Measurements from ENCODE around the gene ABCA4.

DNA sequence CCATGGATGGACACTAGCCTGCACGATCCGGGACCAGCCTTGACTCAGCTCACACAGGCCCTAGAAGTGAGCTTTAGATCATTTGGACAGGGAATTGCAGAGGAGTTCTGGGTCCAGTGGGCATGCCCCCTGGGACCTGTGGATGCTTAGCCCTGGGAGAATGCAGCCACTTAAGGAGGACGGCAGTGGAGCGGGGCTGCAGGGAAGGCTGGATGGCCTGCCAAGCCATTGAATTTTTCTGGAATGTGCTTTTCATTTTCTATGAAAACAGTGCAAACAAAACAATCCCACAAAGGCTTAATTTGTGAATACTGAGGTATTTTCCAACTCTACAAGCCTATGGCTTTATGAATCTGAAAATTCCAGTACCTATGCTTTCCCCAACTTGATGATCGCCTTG, 131.3 kb downstream of the ABCA4 start:
- TF ChIP-seq, protein P1, sequence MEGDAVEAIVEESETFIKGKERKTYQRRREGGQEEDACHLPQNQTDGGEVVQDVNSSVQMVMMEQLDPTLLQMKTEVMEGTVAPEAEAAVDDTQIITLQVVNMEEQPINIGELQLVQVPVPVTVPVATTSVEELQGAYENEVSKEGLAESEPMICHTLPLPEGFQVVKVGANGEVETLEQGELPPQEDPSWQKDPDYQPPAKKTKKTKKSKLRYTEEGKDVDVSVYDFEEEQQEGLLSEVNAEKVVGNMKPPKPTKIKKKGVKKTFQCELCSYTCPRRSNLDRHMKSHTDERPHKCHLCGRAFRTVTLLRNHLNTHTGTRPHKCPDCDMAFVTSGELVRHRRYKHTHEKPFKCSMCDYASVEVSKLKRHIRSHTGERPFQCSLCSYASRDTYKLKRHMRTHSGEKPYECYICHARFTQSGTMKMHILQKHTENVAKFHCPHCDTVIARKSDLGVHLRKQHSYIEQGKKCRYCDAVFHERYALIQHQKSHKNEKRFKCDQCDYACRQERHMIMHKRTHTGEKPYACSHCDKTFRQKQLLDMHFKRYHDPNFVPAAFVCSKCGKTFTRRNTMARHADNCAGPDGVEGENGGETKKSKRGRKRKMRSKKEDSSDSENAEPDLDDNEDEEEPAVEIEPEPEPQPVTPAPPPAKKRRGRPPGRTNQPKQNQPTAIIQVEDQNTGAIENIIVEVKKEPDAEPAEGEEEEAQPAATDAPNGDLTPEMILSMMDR (IDR thresholded peaks at IDR 0.05), result no peak
- no peak for TF ChIP-seq POLR2A (IDR thresholded peaks at IDR 0.05; ENCODE audit: low read depth)
- no peak for TF ChIP-seq POLR2AphosphoS5 (IDR thresholded peaks at IDR 0.05)

Measured in esophagus muscularis mucosa (tissue), 3 donors.